HG03460 (cell line): ENCODE results near the gene FKBP2.
"Not testable (repeated sequence)": the region's sequence is repeated elsewhere in the genome, so short reads cannot be mapped to it uniquely, and the experiment has no call there.

Experiments
- ATAC-seq: cut with Tn5 transposase; IDR thresholded peaks from one replicate; pipeline ENCODE4 v1.9.1; 2021; ENCODE audit not compliant: unreplicated experiment

Gene FKBP2

GRCh38 chr11:64232967-64233315 lies 8.0 kb upstream of the FKBP2 start:
- ATAC-seq: no peak

- ATAC-seq: no peak
Measured at GRCh38 chr11:64233913-64234586, 6.8 kb upstream of the FKBP2 start, which contains the start of gene VEGFB. TSS of gene VEGFB (plus strand) at chr11:64234584. CDS start at chr11:64234834, 250 bp downstream.

- ATAC-seq: peak; percentile 37
Measured at GRCh38 chr11:64234647-64235379, 6.1 kb upstream of the FKBP2 start.

GRCh38 chr11:64235437-64236161 lies 5.3 kb upstream of the FKBP2 start:
- no peak for ATAC-seq

GRCh38 chr11:64237484-64237951 lies 3.4 kb upstream of the FKBP2 start:
- ATAC-seq: no peak

GRCh38 chr11:64238076-64238475 lies 2.8 kb upstream of the FKBP2 start:
- ATAC-seq: no peak

GRCh38 chr11:64238999-64239398 lies 1.9 kb upstream of the FKBP2 start:
- ATAC-seq: no peak

GRCh38 chr11:64239662-64240434 lies 1.0 kb upstream of the FKBP2 start:
- no peak for ATAC-seq

GRCh38 chr11:64241241-64241490 lies 271 bp downstream of the FKBP2 start:
- peak; percentile 57 for ATAC-seq

- ATAC-seq: peak; percentile 51
Measured at GRCh38 chr11:64241491-64242374, 838 bp downstream of the FKBP2 start.

GRCh38 chr11:64243236-64243854 lies 2.5 kb downstream of the FKBP2 start:
- no peak for ATAC-seq

- no peak for ATAC-seq
Measured at GRCh38 chr11:64244107-64244506, 3.2 kb downstream of the FKBP2 start.

- no peak for ATAC-seq
Measured at GRCh38 chr11:64244966-64245365, 4.1 kb downstream of the FKBP2 start.

GRCh38 chr11:64245401-64245796 lies 4.5 kb downstream of the FKBP2 start:
- ATAC-seq: no peak

- ATAC-seq: no peak
Measured at GRCh38 chr11:64245797-64246620, 5.1 kb downstream of the FKBP2 start.

GRCh38 chr11:64246621-64246870 lies 5.7 kb downstream of the FKBP2 start:
- not testable (repeated sequence) for ATAC-seq

GRCh38 chr11:64246871-64247728 lies 6.2 kb downstream of the FKBP2 start, which contains the start of gene PPP1R14B:
TSS of gene PPP1R14B (minus strand) at chr11:64246943. CDS start at chr11:64246673, 270 bp downstream.
- no peak for ATAC-seq
